GM18867 (cell line): Measurements from ENCODE around the gene LANCL2.
"Not testable (repeated sequence)": the region's sequence is repeated elsewhere in the genome, so short reads cannot be mapped to it uniquely, and the experiment has no call there.

ENCODE experiments used
- ATAC-seq: cut with Tn5 transposase; IDR thresholded peaks from one replicate; pipeline ENCODE4 v1.9.1; 2021; ENCODE audit warnings: mild to moderate bottlenecking, moderate library complexity; ENCODE audit not compliant: unreplicated experiment

The LANCL2 gene

DNA sequence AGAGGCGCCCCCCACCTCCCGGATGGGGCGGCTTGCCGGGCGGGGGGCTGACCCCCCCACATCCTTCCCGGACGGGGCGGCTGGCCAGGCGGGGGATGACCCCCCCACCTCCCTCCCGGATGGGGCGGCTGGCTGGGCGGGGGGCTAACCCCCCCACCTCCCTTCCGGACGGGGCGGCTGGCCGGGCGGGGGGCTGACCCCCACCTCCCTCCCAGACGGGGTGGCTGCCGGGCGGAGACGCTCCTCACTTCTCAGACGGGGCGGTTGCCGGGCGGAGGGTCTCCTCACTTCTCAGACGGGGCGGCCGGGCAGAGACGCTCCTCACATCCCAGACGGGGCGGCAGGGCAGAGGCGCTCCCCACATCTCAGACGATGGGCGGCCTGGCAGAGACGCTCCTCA, 37.4 kb downstream of the LANCL2 start:
- not testable (repeated sequence) for ATAC-seq

GRCh38 chr7:55405856-55406541, 40.9 kb downstream of the LANCL2 start:
- no peak for ATAC-seq

DNA sequence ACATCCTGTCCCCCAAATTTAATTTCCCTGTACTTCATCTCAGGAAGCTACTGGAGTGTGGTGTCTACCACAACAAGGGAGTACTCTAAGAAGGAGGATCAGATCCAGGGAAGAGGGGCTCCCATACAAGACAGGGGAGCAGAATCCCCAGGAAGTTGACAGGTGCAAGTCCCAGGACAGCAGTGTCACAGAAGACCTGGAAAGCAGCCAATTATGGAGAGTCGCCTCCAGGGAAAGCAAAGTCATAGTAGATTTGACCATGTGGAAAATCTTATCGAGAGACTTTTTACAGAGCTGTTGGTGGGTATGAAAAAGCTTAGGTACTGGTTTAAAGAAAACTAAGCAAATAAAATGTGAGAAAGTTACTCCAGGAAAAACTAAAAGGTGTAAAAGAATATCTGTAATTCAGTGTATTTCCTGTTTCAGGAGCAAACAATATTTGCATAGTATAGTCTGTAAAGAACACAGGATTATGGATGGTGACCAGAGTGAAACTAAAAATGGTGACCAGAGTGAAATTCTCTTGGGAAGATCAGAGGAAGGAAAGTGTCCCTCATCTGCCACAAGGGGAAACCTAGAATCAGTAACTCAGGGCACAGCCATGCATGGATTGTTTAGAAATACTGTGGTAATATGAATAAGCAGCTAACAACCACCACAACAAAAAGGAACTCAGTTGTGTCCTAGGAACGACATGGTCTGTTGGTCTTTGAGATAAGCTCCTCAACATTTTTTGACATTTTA, 44.5 kb downstream of the LANCL2 start:
- no peak for ATAC-seq

GRCh38 chr7:55410667-55411239, 45.6 kb downstream of the LANCL2 start:
- ATAC-seq = no peak

DNA sequence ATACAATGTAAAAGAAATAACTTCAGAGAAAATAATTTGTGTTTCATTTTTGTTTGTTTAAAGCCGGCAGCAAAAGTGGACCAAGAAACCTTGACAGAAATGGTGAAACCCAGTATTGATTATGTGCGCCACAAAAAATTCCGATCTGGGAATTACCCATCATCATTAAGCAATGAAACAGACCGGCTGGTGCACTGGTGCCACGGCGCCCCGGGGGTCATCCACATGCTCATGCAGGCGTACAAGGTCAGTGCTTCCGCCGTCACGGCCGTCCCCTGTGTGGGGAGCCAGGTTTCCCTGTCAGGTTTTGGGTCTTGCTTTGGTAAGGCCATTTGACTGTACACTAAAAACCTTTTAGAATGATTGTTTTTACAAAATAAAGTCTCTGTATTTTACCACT, 46.7 kb downstream of the LANCL2 start:
- ATAC-seq = no peak

DNA sequence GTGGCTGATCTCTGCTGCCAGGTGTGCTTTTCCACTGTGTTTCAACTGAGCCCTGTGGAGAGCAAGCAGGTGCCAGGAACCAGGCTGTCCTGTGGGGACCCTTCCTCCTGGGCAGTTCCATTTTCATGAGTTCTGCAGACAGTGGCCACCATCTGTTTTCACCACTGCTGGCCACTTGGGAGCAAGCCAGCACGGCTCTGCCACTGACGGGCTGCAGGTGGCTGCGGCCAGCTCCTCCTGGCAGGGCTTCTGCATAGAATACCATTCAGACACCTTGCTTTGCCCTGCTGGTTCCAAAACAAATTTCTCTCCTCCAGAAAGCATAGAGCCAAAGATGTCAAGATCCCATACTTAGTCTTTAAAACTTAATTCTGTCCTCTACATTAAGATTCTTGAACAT, 48.3 kb downstream of the LANCL2 start:
- ATAC-seq = no peak

DNA sequence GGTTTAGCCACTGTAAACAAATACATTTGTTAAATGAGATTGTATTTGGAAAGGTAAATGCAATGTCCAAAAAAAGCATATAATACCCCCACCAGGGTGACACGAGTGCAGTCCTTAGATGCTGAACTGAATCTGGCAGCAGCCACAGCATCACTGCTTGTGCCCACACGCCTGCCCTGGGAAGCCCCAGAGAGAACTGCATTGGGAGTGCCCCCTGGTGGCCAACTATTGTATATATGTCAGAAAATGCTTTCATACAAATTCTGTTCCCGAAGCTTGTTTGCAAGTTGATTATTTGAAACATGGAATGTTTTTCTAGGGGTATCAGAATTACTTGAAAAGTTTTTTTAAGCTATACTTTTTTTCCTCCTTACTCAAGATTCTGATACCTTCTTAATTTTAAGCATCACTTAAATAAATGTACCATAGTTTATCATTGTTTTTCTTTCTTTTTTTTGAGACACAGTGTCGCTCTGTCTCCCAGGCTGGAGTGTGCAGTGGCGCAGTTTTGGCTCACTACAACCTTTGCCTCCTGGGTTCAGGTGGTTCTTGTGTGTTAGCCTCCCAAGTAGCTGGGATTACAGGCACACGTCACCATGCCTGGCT, 50.1 kb downstream of the LANCL2 start:
- ATAC-seq = peak; percentile 95

- not testable (repeated sequence) for ATAC-seq
Observed at GRCh38 chr7:55417456-55417855, 52.3 kb downstream of the LANCL2 start.

DNA sequence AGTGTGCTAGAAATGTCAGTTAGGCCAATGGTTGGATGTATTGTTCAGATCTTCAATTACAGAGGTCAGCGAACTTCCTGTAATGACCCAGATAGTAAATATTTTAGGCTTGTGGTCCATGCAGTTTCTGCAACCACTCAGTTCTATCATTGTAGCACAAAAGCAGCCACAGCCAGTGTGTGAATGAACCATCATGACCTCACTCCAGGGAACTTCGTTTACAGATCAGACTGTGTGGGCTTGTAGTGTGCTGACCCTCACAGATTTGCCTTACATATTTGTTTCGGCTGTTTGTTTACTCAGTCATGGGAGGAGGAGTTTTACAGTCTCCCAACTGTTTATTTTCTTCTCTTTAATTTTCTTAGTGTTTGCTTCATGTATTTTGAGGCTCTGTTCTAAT, 55.4 kb downstream of the LANCL2 start:
- ATAC-seq = no peak

DNA sequence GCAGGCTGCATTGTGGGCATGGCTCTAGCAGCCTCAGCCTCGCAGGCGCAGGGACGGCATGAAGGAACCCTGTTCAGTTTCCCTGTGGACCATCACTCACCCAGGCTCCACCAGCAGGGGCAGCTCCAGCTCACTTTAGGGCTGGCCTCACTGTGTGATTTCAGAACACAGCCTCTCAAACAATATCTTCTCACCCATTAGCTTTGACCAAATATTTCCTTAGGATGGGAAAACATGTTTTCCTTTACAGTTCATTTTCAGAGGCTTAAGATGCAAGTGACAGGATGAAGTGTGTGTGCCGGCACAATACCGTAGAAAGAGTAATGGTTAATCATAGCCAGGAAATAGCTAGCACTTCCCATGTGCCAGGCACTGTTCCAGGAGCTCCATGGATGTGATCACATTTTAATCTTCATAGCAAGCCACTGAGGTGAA, 58.2 kb downstream of the LANCL2 start:
- no peak for ATAC-seq

DNA sequence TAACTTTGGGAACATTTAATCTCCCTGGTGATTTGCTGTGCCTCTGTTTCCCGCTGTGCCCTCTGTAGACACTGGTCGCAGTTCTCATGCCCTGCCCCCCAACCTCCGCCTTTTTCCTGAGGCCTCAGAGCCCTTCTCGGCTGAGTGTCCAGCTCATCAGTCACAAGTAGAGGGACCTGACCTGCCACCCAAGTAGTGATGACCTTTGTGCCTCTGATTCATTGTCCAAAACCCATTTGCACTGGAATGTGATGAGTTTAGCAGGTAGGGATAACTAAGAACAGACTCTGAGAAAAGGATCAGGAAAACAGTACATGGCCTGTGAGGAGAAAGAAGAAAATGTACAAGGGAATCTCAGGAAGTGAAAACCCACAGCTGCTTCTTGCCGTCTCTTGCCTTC, 58.8 kb downstream of the LANCL2 start:
- no peak for ATAC-seq

DNA sequence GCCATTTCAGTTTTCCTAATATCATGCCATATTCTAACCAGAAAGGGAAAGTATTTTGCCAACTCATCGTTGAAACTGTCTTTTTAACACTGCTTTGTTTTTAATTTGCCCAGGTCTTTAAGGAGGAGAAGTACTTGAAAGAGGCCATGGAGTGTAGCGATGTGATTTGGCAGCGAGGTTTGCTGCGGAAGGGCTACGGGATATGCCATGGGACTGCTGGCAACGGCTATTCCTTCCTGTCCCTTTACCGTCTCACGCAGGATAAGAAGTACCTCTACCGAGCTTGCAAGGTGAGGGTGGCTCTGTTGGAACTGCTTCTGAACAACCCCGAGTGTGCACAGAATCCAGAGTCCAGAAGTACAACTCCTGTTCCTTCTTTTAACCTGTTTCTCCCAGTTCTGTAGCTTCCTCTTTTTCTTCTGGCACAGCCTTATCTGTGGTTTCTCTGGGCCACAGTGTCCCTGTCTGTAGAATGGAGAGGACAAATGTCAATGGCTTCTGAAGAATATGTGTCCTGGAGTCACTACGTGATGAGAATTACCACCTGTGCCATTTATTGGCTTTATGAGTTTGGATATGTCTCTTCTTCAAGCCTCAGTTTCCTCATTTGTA, 60.1 kb downstream of the LANCL2 start:
- ATAC-seq = no peak

- no peak for ATAC-seq
Observed at GRCh38 chr7:55426676-55427075, 61.5 kb downstream of the LANCL2 start.

- no peak for ATAC-seq
Observed at GRCh38 chr7:55427342-55427741, 62.2 kb downstream of the LANCL2 start.

- ATAC-seq = no peak
Observed at GRCh38 chr7:55427800-55428199, 62.7 kb downstream of the LANCL2 start.

DNA sequence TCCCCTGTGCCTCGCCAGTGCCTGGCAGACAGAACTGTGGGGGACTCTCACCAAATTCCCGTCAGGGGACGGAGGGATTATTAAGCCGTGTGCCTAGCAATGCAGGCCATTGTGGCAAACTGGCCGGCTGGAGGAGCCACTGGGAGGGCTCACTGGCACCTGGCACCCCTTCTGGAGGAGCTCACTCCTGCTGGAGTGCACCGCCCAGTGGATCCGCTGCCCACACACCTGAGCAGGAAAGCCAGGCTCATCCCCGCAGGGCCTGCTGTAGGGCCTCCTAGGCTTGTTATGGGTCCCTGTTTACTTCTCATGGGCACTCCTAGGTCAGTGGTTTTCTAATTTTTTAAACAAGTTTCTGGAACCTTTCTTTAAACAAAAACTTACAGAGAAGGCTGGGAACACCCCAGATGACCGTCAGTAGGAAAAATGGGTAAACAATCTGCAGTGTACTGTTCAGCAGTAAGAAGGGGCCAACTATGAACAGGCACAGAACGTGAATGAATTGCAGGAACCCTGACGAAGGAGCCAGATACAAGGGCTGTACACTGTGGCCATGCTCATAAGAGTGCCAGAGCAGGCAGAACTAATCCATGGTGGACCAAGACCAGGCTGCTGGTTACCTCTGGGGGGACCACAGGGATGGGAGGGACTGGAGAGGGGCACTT, 64.8 kb downstream of the LANCL2 start:
- no peak for ATAC-seq

GRCh38 chr7:55431898-55432297, 66.8 kb downstream of the LANCL2 start:
- no peak for ATAC-seq

DNA sequence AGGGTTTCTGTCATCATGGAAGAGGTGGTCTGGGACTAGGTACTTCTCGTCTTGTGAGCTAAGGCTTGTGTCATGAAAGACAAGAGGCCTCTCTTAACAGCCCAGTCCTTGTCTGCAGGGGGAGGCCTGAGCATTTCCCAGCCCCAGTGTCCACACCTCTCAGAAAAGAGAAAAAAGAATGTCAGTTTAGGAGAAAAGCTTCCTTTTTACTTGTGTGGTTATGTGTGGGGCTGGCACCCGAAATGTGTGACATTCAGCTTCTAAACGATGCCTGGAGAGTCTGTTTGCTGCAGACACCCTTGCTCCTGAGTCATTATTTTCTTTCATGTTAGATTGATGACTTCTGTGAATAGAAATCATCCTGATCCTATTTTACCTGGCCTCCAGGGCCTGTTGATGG, 67.4 kb downstream of the LANCL2 start:
- ATAC-seq = no peak

- peak; percentile 60 for ATAC-seq
Observed at GRCh38 chr7:55432939-55433784, 68.0 kb downstream of the LANCL2 start.

- no peak for ATAC-seq
Observed at GRCh38 chr7:55435466-55435865, 70.3 kb downstream of the LANCL2 start.
